GM12874 (cell line): ENCODE measurements around the gene GRM7.

Experiments
- TF ChIP-seq, protein P1 (sequence below): IDR thresholded peaks from 2 replicates; pipeline ENCODE4 v1.5.1; 2011; ENCODE audit warnings: low read depth, mild to moderate bottlenecking, control low read depth, low read length, moderate library complexity; ENCODE audit not compliant: insufficient read depth

The GRM7 gene

GRCh38 chr3:7709376-7710082 is 848.6 kb downstream of the GRM7 start:
- TF ChIP-seq, protein P1, sequence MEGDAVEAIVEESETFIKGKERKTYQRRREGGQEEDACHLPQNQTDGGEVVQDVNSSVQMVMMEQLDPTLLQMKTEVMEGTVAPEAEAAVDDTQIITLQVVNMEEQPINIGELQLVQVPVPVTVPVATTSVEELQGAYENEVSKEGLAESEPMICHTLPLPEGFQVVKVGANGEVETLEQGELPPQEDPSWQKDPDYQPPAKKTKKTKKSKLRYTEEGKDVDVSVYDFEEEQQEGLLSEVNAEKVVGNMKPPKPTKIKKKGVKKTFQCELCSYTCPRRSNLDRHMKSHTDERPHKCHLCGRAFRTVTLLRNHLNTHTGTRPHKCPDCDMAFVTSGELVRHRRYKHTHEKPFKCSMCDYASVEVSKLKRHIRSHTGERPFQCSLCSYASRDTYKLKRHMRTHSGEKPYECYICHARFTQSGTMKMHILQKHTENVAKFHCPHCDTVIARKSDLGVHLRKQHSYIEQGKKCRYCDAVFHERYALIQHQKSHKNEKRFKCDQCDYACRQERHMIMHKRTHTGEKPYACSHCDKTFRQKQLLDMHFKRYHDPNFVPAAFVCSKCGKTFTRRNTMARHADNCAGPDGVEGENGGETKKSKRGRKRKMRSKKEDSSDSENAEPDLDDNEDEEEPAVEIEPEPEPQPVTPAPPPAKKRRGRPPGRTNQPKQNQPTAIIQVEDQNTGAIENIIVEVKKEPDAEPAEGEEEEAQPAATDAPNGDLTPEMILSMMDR, result no peak

- TF ChIP-seq, protein P1, result no peak
These were observed 849.4 kb downstream of the GRM7 start for GRCh38 chr3:7710284-7710683.

DNA sequence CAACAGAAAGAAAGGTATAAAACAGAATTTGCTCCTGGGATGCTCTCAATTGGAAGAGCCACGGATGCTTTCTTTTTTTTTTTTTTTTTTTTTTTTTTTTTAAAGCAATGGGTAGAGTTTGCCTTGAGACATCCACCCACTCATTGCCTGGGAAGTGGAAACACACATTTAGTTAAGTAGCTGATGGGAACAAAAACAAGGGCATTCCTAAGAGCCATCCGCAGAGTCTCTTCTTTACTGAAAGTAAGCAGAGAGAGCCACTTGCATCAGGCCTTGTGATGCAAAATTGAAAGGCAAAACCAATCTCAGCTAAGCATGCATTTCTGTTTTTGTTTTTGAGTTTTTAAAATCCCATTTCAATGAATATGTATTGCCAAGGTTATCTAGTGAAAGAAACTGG is 852.8 kb downstream of the GRM7 start:
- TF ChIP-seq, protein P1, result no peak

DNA sequence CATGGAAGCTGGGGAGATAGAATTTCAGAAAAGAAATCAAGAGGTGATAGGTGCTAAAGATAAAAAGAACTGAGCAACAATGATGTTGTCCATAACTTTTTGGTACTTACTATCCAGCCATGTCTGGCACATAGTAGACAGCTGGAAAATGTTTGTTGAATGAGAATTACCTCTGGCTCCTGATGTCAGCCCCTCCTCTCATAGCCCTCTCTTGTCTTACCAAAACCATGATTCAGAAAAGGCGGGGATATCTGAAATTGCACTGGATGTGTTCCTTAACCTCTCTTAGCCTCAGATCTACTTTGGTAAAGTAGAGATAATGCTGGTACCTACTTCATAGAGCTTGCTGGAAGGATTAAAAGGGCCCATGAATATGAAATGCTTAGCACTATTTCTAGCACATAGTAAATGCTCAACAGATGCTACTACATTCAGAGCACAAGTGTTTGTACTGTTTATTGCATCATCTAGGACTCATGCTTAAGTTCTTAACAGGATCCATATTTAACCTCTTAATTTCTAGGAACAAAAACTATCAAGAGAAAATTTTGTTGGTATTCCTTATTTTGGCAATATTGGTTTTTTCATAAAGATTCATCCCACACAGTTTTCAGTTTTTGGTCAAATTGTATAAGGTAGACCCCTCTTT is 859.9 kb downstream of the GRM7 start:
- TF ChIP-seq, protein P1, result no peak

GRCh38 chr3:7721869-7722268 is 861.0 kb downstream of the GRM7 start:
- TF ChIP-seq, protein P1, result no peak

- TF ChIP-seq, protein P1, result no peak
These were observed 867.9 kb downstream of the GRM7 start for GRCh38 chr3:7728566-7729519.

DNA sequence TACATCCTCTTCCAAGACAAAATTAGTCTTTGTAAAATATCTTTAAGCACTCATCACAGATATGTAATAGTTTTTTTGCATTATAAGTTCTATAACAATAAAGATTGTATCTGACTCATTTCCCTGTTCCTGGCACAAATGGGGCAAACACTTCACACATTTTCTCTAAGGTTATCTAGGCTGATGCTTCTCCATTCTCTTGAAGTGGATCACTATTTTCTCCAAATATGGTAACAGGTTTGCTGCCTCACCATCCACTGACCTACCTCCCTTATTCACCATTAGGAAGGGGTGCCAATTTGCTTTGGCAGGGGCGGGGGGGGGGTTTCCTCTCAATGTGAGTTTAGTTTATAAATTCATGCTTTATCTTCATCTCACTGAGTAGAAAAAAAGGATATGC is 873.0 kb downstream of the GRM7 start:
- TF ChIP-seq, protein P1, result no peak
